ENCODE measurements around the gene INTS2. TPM values are rescaled to one million over a fixed set of nuclear protein-coding genes. Genes with fewer than 3 reads are reported as not detected.

The INTS2 gene
- total and polyA plus RNA-seq, 2 donors (not counting 1 experiment from before 2014, with no cell fraction given), result 3.5 to 19.5 TPM

DNA sequence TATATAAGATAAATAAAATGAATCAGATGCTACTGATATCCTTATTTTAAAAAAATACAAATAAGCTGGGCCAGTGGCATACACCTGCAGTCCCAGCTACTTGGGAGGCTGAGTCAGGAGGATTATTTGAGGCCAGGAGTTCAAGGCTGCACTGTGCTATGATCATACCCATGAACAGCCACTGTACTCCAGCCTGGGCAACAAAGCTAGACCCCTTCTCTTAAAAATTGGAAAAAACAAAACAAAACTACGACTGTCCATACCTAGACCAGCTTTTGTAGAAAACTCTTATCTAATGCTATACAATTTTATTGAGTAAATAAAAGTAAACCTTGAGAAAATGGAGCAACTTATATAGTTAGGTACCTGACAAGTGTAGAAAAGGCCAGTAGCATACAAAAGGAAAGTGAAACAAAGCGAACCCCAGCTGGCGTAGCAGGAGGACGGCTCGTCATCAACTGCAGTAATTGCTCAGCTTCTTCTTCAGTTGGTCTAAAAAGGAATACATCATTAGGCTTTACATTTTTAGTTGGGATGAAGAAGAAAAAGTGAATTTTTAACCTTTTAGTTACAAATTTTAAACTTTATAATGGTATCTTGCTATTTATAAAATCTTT lies 23.6 kb downstream of the INTS2 start:
- H4K20me1 ChIP-seq (ENCODE audit: control insufficient read depth, insufficient read depth, low read length, poor library complexity, severe bottlenecking), result no peaks in the 10 kb centered on the region
- Mint-ChIP-seq H3K4me3 (peak overlapping the region; percentile 59), H3K4me1 (peaks cover 5% of the 10 kb centered on the region), H3K9me3 (ENCODE audit: insufficient read depth) (no peaks in the 10 kb centered on the region), H3K27me3 (no peaks in the 10 kb centered on the region), H3K27ac (peak overlapping the region; percentile 64)
- H2AFZ ChIP-seq (ENCODE audit: insufficient read depth, low read depth, low read length, poor library complexity, severe bottlenecking), result peak overlapping the region; percentile 60
- H3K4me2 ChIP-seq (replicated peaks; ENCODE audit: low read depth, low read length, poor library complexity, severe bottlenecking), result peak overlapping the region; percentile 57
- H3K79me2 ChIP-seq (ENCODE audit: control insufficient read depth, insufficient read depth, low read length), result no peaks in the 10 kb centered on the region
- no peaks in the 10 kb centered on the region for H3K27me3 ChIP-seq (replicated peaks in 1 of 4; ENCODE audit: control extremely low read depth in 1 of 4, control insufficient read depth in 3 of 4, insufficient read depth in 4 of 4, low read length in 3 of 4)
- ChIA-PET POLR2A (no interaction called here), CTCF (interaction anchor here (0.7 kb wide), 1 partner anchor 8 kb away, joined by 3 read pairs; no protein-coding TSS in a partner anchor)
- H3K9me3 ChIP-seq (ENCODE audit: control extremely low read depth in 1 of 3, control insufficient read depth in 2 of 3, insufficient read depth in 1 of 3, low read length in 2 of 3), result no peaks in the 10 kb centered on the region
- no peak for TF ChIP-seq EZH2 (IDR thresholded peaks at IDR 0.05; ENCODE audit: borderline replicate concordance, insufficient read depth, low read depth, low read length, poor library complexity, severe bottlenecking)
- TF ChIP-seq, protein P1, sequence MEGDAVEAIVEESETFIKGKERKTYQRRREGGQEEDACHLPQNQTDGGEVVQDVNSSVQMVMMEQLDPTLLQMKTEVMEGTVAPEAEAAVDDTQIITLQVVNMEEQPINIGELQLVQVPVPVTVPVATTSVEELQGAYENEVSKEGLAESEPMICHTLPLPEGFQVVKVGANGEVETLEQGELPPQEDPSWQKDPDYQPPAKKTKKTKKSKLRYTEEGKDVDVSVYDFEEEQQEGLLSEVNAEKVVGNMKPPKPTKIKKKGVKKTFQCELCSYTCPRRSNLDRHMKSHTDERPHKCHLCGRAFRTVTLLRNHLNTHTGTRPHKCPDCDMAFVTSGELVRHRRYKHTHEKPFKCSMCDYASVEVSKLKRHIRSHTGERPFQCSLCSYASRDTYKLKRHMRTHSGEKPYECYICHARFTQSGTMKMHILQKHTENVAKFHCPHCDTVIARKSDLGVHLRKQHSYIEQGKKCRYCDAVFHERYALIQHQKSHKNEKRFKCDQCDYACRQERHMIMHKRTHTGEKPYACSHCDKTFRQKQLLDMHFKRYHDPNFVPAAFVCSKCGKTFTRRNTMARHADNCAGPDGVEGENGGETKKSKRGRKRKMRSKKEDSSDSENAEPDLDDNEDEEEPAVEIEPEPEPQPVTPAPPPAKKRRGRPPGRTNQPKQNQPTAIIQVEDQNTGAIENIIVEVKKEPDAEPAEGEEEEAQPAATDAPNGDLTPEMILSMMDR (IDR thresholded peaks at IDR 0.05), result no peak
- DNase-seq, result peak; percentile 53
- H3K36me3 ChIP-seq (replicated peaks in 1 of 2; ENCODE audit: control extremely low read depth in 1 of 2, control insufficient read depth in 1 of 2, extremely low read depth in 1 of 2, insufficient read depth in 2 of 2, low read length in 1 of 2), result peaks cover 2 to 38% of the 10 kb centered on the region in 2 experiments
- H3K4me1 ChIP-seq (ENCODE audit: control insufficient read depth in 2 of 2, insufficient read depth in 2 of 2, low read length in 2 of 2), result peaks cover 0 to 7% of the 10 kb centered on the region in 2 donors
- peak overlapping the region; percentile 31 for H3K9ac ChIP-seq (ENCODE audit: low read length)
- peak overlapping the region in 3 of 5 experiments; percentile 21 to 49 (median 39) for H3K4me3 ChIP-seq (ENCODE audit: control extremely low read depth in 1 of 5, extremely low read depth in 1 of 5, insufficient read depth in 1 of 5, low read depth in 2 of 5, low read length in 4 of 5)
- peak; percentile 51 for ATAC-seq (ENCODE audit: low read depth)
- WGBS (ENCODE audit: insufficient coverage), result no CpG with 5 or more reads among the region's 5 CpGs
- intact Hi-C loops (cut with micrococcal nuclease), result no loop called here
- H3K27ac ChIP-seq (ENCODE audit: low read length in 2 of 2), result peak overlapping the region in 1 of 2 donors; percentile 51

DNA sequence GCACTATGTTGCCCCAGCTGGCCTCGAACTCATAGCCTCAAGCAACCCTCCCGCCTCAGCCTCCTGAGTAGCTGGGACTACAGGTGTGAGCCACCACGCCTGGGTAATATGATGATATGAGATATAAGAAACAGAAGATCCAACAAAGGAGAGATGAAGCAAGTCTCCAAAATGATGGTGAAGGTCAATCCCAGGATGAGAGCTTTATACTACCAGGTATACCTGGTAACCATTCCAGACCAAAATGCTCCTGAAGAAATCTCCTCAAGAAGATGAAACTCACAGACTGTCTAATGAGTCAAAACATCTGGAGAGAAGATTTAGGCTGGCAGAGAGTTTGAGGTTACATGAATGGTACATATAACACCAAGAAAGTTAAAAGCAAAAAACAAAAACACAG lies 24.5 kb downstream of the INTS2 start:
- intact Hi-C loops (cut with micrococcal nuclease), result no loop called here
- Mint-ChIP-seq H3K9me3 (ENCODE audit: insufficient read depth) (no peaks in the 10 kb centered on the region), H3K4me1 (peaks cover 5% of the 10 kb centered on the region), H3K27ac (no peak overlapping the region), H3K27me3 (no peaks in the 10 kb centered on the region), H3K4me3 (no peak overlapping the region)
- no peaks in the 10 kb centered on the region for H4K20me1 ChIP-seq (ENCODE audit: control insufficient read depth, insufficient read depth, low read length, poor library complexity, severe bottlenecking)
- peaks cover under 1 to 39% of the 10 kb centered on the region in 2 experiments for H3K36me3 ChIP-seq (replicated peaks in 1 of 2; ENCODE audit: control extremely low read depth in 1 of 2, control insufficient read depth in 1 of 2, extremely low read depth in 1 of 2, insufficient read depth in 2 of 2, low read length in 1 of 2)
- no peak for DNase-seq
- no peak overlapping the region for H3K4me2 ChIP-seq (replicated peaks; ENCODE audit: low read depth, low read length, poor library complexity, severe bottlenecking)
- no peak overlapping the region for H2AFZ ChIP-seq (ENCODE audit: insufficient read depth, low read depth, low read length, poor library complexity, severe bottlenecking)
- no peak overlapping the region for H3K27ac ChIP-seq (ENCODE audit: low read length in 2 of 2)
- ATAC-seq (ENCODE audit: low read depth), result no peak
- no peak overlapping the region for H3K9ac ChIP-seq (ENCODE audit: low read length)
- H3K27me3 ChIP-seq (replicated peaks in 1 of 4; ENCODE audit: control extremely low read depth in 1 of 4, control insufficient read depth in 3 of 4, insufficient read depth in 4 of 4, low read length in 3 of 4), result no peaks in the 10 kb centered on the region
- peaks cover 0 to 7% of the 10 kb centered on the region in 2 donors for H3K4me1 ChIP-seq (ENCODE audit: control insufficient read depth in 2 of 2, insufficient read depth in 2 of 2, low read length in 2 of 2)
- TF ChIP-seq EZH2 (IDR thresholded peaks at IDR 0.05; ENCODE audit: borderline replicate concordance, insufficient read depth, low read depth, low read length, poor library complexity, severe bottlenecking), result no peak
- TF ChIP-seq, protein P1 (IDR thresholded peaks at IDR 0.05), result no peak
- no peaks in the 10 kb centered on the region for H3K79me2 ChIP-seq (ENCODE audit: control insufficient read depth, insufficient read depth, low read length)
- WGBS (ENCODE audit: insufficient coverage), result no CpG with 5 or more reads among the region's 3 CpGs
- no peaks in the 10 kb centered on the region for H3K9me3 ChIP-seq (ENCODE audit: control extremely low read depth in 1 of 3, control insufficient read depth in 2 of 3, insufficient read depth in 1 of 3, low read length in 2 of 3)
- ChIA-PET CTCF (interaction anchor here (0.7 kb wide), 1 partner anchor 706 kb away, joined by 3 read pairs; no protein-coding TSS in a partner anchor), POLR2A (no interaction called here)
- H3K4me3 ChIP-seq (ENCODE audit: control extremely low read depth in 1 of 5, extremely low read depth in 1 of 5, insufficient read depth in 1 of 5, low read depth in 2 of 5, low read length in 4 of 5), result no peak overlapping the region

Data from B cell (primary cell).